UCSD-AML1 (cell line): ENCODE data around the gene ZNF219.

Experiments
- DNase-seq: peaks from one replicate; lab custom pipeline; 2025; ENCODE audit not compliant: unreplicated experiment; lab: John Stamatoyannopoulos, UW

The ZNF219 gene

DNA sequence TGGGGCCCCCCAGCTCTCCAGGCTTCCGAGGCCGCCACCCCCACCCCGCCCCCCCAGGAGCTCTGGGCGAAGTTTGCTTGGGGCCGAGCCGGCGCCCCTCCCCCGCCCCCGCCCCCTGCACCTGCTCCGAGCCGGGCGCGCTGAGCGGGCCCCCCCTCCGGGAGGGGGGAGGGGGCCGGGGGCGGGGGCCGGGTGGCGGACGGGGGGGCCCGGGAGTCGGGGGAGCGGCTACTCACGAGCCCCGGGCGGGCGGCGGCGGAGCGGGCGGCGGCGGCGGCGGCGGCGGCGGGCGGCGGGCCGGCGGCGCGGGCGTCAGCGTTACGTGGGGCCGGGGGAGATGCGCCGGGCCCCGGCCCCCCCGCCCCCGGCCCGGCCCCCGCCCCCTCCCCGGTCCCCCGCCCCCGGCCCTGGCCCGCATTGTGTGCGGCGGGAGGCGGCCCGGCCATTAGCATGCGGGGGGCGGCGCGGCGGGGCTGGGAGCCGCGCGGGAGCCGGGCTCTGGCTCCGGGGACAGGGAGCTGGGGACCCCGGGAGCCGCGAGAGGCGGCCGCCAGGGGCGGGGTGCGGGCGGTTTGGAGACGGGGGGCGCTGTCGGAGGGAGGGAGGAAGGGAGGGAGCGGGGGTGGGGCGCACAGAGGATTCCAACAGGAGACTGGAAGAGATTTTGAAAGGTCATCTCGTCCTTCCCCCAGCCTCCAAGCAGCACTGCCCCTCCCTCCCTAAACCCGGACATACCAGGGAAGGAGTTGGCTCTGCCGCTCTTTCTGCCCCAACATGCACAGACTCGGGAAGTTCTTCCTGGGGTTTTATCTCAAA is at the start of gene ZNF219:
ZNF219 (minus strand) TSS at position 580 of the 816 bp plus-strand sequence. CDS start 5,064 bp downstream, outside the sequence.
- DNase-seq, result peak; percentile 26

DNA sequence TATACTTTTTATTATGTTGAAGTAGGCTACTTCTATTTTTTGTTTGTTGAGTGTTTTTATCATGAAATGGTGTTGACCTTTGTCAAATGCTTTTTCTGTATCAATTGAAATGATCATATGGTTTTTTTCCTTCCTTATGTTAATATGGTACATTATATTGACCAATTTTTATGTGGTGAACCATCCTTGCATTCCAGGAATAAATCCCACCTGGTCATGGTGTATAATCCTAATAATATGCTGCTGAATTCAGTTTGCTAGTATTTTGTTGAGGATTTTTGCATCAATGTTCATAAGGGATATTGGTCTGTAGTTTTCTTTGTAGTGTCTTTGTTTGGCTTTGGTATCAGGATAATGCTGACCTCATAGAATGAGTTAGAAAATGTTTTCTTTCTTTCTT is 47.0 kb upstream of the ZNF219 start:
- no peak for DNase-seq

GRCh38 chr14:21142357-21142756 is 43.9 kb upstream of the ZNF219 start:
- no peak for DNase-seq

GRCh38 chr14:21136024-21136423 is 37.6 kb upstream of the ZNF219 start:
- DNase-seq, result no peak

DNA sequence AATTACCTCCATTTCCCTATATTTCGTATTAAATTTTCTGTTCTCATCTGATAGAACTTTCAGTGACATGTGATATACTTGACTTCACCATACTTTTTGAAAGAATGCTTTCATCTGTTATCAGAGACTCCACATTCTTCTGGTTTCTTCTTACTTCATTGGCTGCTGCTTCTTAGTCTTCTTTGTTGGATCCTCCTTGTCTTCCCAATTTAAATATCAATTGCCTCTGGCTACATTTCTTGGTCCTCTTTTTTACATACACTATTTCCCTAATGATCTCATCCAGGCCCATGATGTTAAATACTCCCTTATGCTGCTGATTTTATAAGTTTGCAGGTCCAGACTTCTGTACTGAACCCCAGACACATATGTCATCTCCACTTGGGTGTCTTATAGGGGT is 35.4 kb upstream of the ZNF219 start:
- no peak for DNase-seq

DNA sequence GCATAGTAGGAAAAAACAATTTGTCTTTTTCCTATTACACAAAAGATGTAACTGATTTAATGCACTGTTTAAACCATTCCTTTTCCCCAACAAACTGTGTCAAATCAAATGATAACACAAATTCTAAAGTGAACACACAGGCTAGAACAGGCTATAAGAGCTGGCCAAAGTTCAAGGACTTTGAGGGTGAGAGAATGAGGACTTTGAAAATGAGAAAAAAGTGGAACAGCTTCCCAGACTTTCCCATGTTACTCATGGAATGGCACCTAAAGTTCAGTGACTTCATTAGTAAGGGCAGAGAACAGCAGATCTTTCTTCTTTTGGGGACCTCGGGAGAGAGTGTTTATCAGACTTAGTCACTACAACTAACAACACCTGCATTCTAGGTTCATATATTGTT is 25.0 kb upstream of the ZNF219 start:
- no peak for DNase-seq

DNA sequence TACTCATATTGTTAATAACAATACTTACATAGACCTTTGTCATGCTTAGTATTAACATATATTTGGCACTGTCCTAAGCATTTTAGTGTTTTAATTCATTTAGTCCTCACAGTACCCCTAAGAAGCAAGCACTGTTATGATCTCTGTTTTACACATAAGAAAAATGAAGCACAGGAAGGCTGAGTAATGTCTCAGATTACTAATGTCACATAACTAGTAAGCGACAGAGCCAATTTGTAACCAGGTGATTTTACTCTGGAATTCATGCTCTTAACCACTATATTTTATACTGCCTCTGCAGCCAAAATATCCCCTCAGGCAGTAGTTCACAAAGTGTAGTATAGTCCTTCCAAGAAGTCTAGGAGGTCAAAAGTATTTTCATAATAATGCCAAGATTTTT is 22.7 kb upstream of the ZNF219 start:
- DNase-seq, result no peak

GRCh38 chr14:21120686-21121085 is 22.2 kb upstream of the ZNF219 start:
- DNase-seq, result no peak

- no peak for DNase-seq
These were observed 20.5 kb upstream of the ZNF219 start for GRCh38 chr14:21118933-21119332.

DNA sequence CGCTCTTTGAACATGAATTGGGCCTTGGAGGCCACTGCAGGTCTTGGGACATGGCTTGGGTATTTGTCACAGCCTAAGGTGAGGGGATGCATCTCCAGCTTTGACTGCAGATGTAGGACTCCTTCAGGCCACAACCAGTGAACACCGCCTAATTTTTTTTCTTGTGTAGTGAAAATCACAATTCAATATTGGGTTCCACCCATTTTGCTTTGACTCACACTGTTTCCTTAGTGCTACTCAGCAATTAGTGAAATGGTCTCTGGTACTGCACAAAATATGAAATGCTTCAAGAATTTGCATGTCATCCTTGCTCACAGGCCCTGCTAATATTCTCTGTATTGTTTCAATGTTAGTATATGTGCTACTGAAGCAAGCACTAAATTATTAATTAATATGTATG is 14.9 kb upstream of the ZNF219 start:
- no peak for DNase-seq

GRCh38 chr14:21112255-21112654 is 13.8 kb upstream of the ZNF219 start:
- DNase-seq, result no peak

GRCh38 chr14:21109377-21110138 is 11.1 kb upstream of the ZNF219 start:
- DNase-seq, result no peak

GRCh38 chr14:21108791-21109190 is 10.3 kb upstream of the ZNF219 start:
- no peak for DNase-seq

DNA sequence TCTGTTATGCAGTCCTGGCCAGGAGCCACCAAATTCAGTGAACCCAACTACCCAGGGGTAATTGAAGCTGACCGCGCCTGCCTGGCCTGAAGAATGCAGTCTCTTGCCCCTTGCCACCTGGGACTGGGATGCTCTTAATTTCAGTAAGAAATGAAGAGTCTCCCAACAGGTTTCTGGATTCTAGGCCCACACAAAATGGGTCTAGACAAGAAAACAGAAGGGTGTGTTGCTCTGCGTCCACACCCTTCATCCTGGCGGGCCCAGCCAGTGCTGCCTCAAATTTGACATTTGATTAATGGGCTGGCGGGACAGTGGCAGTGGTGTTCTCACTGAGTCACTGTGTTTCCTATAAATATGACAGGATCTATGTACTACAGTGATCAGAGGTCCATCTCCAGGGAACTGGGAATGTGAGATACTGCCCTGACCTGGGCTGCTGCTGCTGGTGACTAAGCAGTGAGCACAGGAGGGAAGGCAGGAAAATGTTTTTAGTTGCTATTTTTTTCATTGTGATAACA is 8.9 kb upstream of the ZNF219 start:
- DNase-seq, result no peak

DNA sequence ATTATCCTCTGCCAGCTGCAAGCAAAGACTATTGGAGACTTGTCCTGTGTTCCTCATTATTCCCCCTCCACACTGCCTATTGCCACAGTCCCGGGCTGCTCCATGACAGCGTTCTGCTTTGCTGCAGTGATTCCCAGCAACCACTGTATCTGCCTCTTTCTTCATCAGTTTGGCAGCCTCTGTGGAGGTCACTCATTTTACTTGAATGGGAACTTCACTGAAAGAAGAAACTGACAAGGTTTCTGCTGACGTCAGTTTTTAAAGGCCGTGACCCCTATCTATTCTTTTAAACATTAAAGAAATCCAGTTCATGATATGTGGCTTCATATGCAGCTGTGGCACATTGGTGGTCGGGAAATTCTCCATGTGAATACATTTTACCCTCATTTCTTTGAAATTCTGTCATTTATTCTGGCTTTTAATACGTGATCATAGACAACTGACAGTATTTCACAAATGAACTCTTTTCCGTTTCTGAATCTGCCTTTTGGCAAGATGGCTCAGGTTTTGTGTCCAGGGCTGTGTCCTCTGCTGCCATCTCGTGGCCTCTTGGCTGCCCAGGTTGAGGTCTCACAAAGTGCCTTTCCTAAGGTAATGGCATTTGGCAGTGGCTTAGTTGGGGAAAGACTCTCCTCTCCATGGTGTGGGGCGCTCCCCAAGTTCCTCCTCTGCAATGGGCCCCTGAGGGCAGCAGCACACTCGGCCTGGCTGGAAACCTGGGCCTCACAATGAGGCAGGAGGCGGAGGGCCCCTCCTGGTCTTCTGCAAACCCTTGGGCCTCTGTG is 8.2 kb upstream of the ZNF219 start:
- peak; percentile 71 for DNase-seq

GRCh38 chr14:21106176-21106497 is 7.7 kb upstream of the ZNF219 start:
- no peak for DNase-seq

DNA sequence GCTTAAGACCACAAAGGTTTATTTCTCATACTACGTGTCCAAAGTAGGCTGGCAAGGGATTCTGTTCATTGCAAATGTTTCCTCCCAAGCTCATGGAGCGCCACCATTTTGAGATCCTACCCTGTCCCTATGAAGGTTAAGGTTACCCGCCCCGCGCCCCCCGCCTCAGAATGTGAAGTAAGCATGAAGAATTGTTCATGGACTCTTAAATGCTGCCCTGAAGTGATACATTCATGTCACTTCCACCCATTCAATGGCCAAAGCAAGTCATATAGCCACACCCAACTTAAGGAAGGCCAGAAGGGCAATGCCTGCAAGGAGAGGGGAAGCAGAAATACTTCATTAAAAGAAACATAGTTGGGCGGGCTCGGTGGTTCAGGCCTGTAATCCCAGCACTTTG is 6.6 kb upstream of the ZNF219 start:
- DNase-seq, result no peak

GRCh38 chr14:21104448-21105060 is 6.1 kb upstream of the ZNF219 start:
- peak; percentile 66 for DNase-seq

DNA sequence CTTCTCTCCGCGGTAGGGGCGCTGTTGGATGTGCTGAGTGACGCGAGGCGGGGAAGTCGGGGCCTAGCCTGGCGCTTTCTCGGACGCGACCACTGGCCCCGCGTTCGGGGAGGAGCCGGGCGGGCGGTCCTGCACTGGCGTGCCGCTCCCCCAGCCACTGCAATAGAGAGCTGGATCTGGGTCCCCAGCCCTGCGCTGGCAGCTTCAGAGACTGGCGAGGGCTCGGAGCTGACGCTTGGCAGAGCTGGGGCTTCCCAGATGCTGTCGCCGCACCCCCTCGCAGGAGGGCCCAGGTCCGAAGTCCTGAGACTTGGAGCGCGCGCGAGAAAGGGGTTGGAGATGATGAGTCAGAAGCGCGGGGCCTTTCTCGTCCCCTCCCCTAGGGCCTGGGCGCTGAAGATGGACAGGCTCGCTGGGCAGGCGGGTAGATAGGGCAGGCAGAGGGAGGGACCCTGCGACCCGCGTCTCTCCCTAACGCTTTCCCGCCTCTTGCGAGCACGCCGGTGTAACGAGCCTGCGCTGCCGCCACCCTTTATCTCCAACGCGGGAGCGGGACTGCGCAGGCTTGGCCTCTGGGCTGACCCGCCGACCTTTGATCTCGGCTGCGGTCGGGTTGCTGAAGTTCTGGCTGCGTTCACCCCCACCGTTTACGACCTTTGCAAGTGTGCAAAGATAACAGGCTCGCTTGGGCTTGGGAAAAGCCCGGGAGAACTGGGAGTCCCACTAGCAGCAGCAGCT is 5.4 kb upstream of the ZNF219 start:
- DNase-seq, result peak; percentile 95

DNA sequence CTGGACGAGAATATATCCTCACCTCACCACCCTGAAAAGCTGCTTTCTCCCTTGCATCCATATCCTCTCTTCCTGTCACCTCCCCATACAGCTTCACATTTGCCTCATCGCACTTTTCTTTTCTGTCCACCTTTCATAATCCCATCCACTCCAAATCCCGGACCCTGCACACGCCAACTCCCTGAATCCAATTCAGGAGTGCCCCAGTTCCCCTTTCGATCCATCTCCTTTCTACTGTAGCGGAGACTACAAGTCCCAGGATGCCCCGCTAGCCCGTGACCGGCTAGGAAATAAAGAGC is 4.9 kb upstream of the ZNF219 start:
- DNase-seq, result no peak
